Stimulated activated CD8-positive, alpha-beta memory T cell treated with anti-CD3 and anti-CD28 coated beads, Interleukin-7, amount 100 ng/mL, for 24 hours (primary cell): ENCODE results near the gene MTCH1.
A peak's percentile ranks its signal among the peaks of the same experiment; 100 is the strongest.

ENCODE experiments used
- DNase-seq: peaks from one replicate; pipeline ENCODE4 v3.0.0-alpha.2; 2020; ENCODE audit warnings: low read depth

MTCH1 gene

GRCh38 chr6:36970892-36971842 lies 14.8 kb downstream of the MTCH1 start:
- no peak for DNase-seq

GRCh38 chr6:36969988-36970891 lies 15.8 kb downstream of the MTCH1 start:
- no peak for DNase-seq

- no peak for DNase-seq
Measured at GRCh38 chr6:36969240-36969691, 16.7 kb downstream of the MTCH1 start.

- no peak for DNase-seq
Measured at GRCh38 chr6:36968266-36968977, 17.6 kb downstream of the MTCH1 start.

GRCh38 chr6:36967757-36968156 lies 18.2 kb downstream of the MTCH1 start:
- no peak for DNase-seq

- no peak for DNase-seq
Measured at GRCh38 chr6:36967301-36967700, 18.7 kb downstream of the MTCH1 start.

- no peak for DNase-seq
Measured at GRCh38 chr6:36964908-36965307, 21.1 kb downstream of the MTCH1 start.

GRCh38 chr6:36964349-36964748 lies 21.6 kb downstream of the MTCH1 start:
- DNase-seq: no peak

GRCh38 chr6:36963451-36964290 lies 22.3 kb downstream of the MTCH1 start:
- DNase-seq: no peak

- DNase-seq: peak; percentile 59
Measured at GRCh38 chr6:36962874-36963273, 23.1 kb downstream of the MTCH1 start.

- DNase-seq: no peak
Measured at GRCh38 chr6:36961441-36962435, 24.3 kb downstream of the MTCH1 start.

- DNase-seq: no peak
Measured at GRCh38 chr6:36959555-36960250, 26.3 kb downstream of the MTCH1 start.

- no peak for DNase-seq
Measured at GRCh38 chr6:36958775-36959554, 27.0 kb downstream of the MTCH1 start.

- DNase-seq: no peak
Measured at GRCh38 chr6:36957773-36958271, 28.2 kb downstream of the MTCH1 start.

GRCh38 chr6:36956446-36956820 lies 29.6 kb downstream of the MTCH1 start:
- DNase-seq: no peak

- no peak for DNase-seq
Measured at GRCh38 chr6:36955671-36956445, 30.1 kb downstream of the MTCH1 start.

- DNase-seq: no peak
Measured at GRCh38 chr6:36955136-36955535, 30.9 kb downstream of the MTCH1 start.
